GM12874 (cell line): ENCODE data around the gene MGP.

Experiments used
- CTCF ChIP-seq: IDR thresholded peaks from 2 replicates; pipeline ENCODE4 v1.5.1; 2011; ENCODE audit warnings: low read depth, mild to moderate bottlenecking, control low read depth, low read length, moderate library complexity; ENCODE audit not compliant: insufficient read depth

The MGP gene

GRCh38 chr12:14911131-14911530 lies 25.5 kb upstream of the MGP start:
- no peak for TF ChIP-seq CTCF

- TF ChIP-seq CTCF = no peak
Measured at GRCh38 chr12:14910090-14910915, 24.6 kb upstream of the MGP start.

GRCh38 chr12:14907953-14908352 lies 22.3 kb upstream of the MGP start:
- TF ChIP-seq CTCF = no peak

GRCh38 chr12:14906114-14906513 lies 20.5 kb upstream of the MGP start:
- no peak for TF ChIP-seq CTCF

- no peak for TF ChIP-seq CTCF
Measured at GRCh38 chr12:14905269-14906004, 19.8 kb upstream of the MGP start.

GRCh38 chr12:14904854-14905253 lies 19.2 kb upstream of the MGP start:
- no peak for TF ChIP-seq CTCF

GRCh38 chr12:14903386-14904098 lies 17.9 kb upstream of the MGP start:
- TF ChIP-seq CTCF = no peak
